Pancreas (tissue), 10 donors: ENCODE data around the gene CDH4. TPM values are rescaled to one million over a fixed set of nuclear protein-coding genes. Genes with fewer than 3 reads are reported as not detected.
"Not testable (repeated sequence)": the region's sequence is repeated elsewhere in the genome, so short reads cannot be mapped to it uniquely, and the experiment has no call there.

Experiments used
- ATAC-seq, 4 donors: fragments of 200-7000 bp; cut with Tn5 transposase; one replicate each; pipeline versions ENCODE4 v1.8.0 to v1.9.1; 2020; ENCODE audit warnings: mild to moderate bottlenecking in 4 of 4, moderate library complexity in 4 of 4
- DNase-seq, 6 donors: peaks; one replicate each; pipeline ENCODE4 v3.0.0-alpha.2; 2020
- FAIRE-seq: peaks from 2 replicates; lab custom pipeline; 2012; peaks lifted over from hg19 to GRCh38; lab: Jason Lieb, UNC
- H3K27ac ChIP-seq, 4 donors: fragments of 200-600 bp; sonication (generic); 1 replicate in 3 of 4; 2 replicates in 1 of 4; pipeline versions ENCODE4 v1.5.0 to v1.8.0; 2020
- H3K27me3 ChIP-seq, 4 donors: fragments of 200-600 bp; one replicate each; pipeline ENCODE4 v1.8.0; 2021
- H3K36me3 ChIP-seq, 3 donors: fragments of 200-600 bp; sonication (generic) in 1 of 3; one replicate each; pipeline versions ENCODE4 v1.5.0 to v1.8.0; 2020 to 2021
- H3K4me1 ChIP-seq, 3 donors: fragments of 200-600 bp; one replicate each; pipeline ENCODE4 v1.8.0; 2021
- H3K4me3 ChIP-seq, 4 donors: fragments of 200-600 bp; sonication (generic) in 2 of 4; one replicate each; pipeline versions ENCODE4 v1.5.0 to v1.8.0; 2020 to 2021
- H3K9me3 ChIP-seq, 4 donors: fragments of 200-600 bp; one replicate each; pipeline ENCODE4 v1.8.0; 2021
- CTCF ChIP-seq, 4 donors: fragments of 200-600 bp; sonication (generic) in 3 of 4; IDR thresholded peaks; one replicate each; pipeline versions ENCODE4 v1.5.0 to v1.8.0; 2021; ENCODE audit warnings: antibody characterized with exemption in 4 of 4
- WGBS, 2 donors: extraction: QIAGEN DNeasy Blood & Tissue Kit; methylation state at CpG; one replicate each; pipeline ENCODE4 v1.1.7; 2013; 5-methylcytosine and 5-hydroxymethylcytosine counted together
- intact Hi-C, 3 donors: fragments of 100-400 bp; cut with DNase I; formaldehyde crosslinking; loops; one replicate each; pipeline versions ENCODE4 v1.11.1 to v1.14.2; 2022
- polyA plus RNA-seq, 2 donors: library from polyadenylated mRNA; stranded (reverse); fragments of 200-250 nt; gene quantifications; one replicate each; pipeline ENCODE4 v1.2.3, GENCODE V29; 2013
- total RNA-seq, 6 donors: library from RNA; stranded (reverse); fragmentation: NEBNext Ultra II Directional in 4 of 6; extraction: Animal tissue kit (Norgen Biotek cat#: 25700) in 4 of 6; gene quantifications; one replicate each; pipeline versions ENCODE4 v1.2.1 to v1.2.4, GENCODE V29; 2021 to 2023
- donor health status: healthy with polysubstance abuse.
- donor health status: DM: no; HTN: no; CAD: no; lungs with moderate emphysema.
- donor health status: DM: no; HTN: no; CAD: no.
- donor health status: control.
- donor health status: control.
- donor health status: Bipolar disorder and iron deficiency.
- donor health status: DM: yes; HTN: yes; CAD: no.
- donor health status: DM: no; HTN: no; CAD: no.
- donor health status: DM: no; HTN: no; CAD: no.
- donor health status: DM: yes; HTN: yes; CAD: no.

CDH4 gene
- total and polyA plus RNA-seq, 8 donors = 0.04 to 1.4 (median 0.27) TPM

GRCh38 chr20:61397790-61398189, 145.7 kb downstream of the CDH4 start:
- WGBS, 2 donors = 75 to 79% methylated on average over 12 of the region's 12 CpGs
- FAIRE-seq = no peak
- intact Hi-C loops = no loop called here
- DNase-seq = no peak
- Histone ChIP-seq H3K4me3 (no peak overlapping the region), H3K27me3 (no peaks in the 10 kb centered on the region), H3K36me3 (no peaks in the 10 kb centered on the region), H3K4me1 (no peaks in the 10 kb centered on the region), H3K27ac (no peak overlapping the region), H3K9me3 (no peaks in the 10 kb centered on the region)
- TF ChIP-seq CTCF (IDR thresholded peaks at IDR 0.05) = no peak
- no peak for ATAC-seq

- no peaks in the 10 kb centered on the region for H3K9me3 ChIP-seq
- 81 to 90% methylated on average over 6 to 7 of the region's 7 CpGs for WGBS, 2 donors
- no peak for TF ChIP-seq CTCF (IDR thresholded peaks at IDR 0.05)
- H3K4me3 ChIP-seq = no peak overlapping the region
- no peak for DNase-seq
- no peaks in the 10 kb centered on the region for H3K4me1 ChIP-seq
- intact Hi-C loops = no loop called here
- no peaks in the 10 kb centered on the region for H3K27me3 ChIP-seq
- no peak overlapping the region for H3K27ac ChIP-seq
- ATAC-seq = no peak
- FAIRE-seq = no peak
- no peaks in the 10 kb centered on the region for H3K36me3 ChIP-seq
Measured at GRCh38 chr20:61399433-61399832, 147.4 kb downstream of the CDH4 start.

GRCh38 chr20:61400499-61400898, 148.4 kb downstream of the CDH4 start:
- intact Hi-C loops = no loop called here
- H3K27me3 ChIP-seq = no peaks in the 10 kb centered on the region
- TF ChIP-seq CTCF (IDR thresholded peaks at IDR 0.05) = no peak
- H3K9me3 ChIP-seq = no peaks in the 10 kb centered on the region
- no peak overlapping the region for H3K4me3 ChIP-seq
- 79 to 81% methylated on average over 8 of the region's 8 CpGs for WGBS, 2 donors
- no peak overlapping the region for H3K27ac ChIP-seq
- FAIRE-seq (no peak), DNase-seq (no peak), ATAC-seq (no peak)
- H3K36me3 ChIP-seq = no peaks in the 10 kb centered on the region
- H3K4me1 ChIP-seq = no peaks in the 10 kb centered on the region

- no peak for FAIRE-seq
- TF ChIP-seq CTCF (IDR thresholded peaks at IDR 0.05) = no peak
- Histone ChIP-seq H3K27ac (no peak overlapping the region), H3K9me3 (no peaks in the 10 kb centered on the region), H3K4me1 (no peaks in the 10 kb centered on the region), H3K27me3 (no peaks in the 10 kb centered on the region), H3K36me3 (no peaks in the 10 kb centered on the region), H3K4me3 (no peak overlapping the region)
- WGBS, 2 donors = 68 to 73% methylated on average over 11 of the region's 11 CpGs
- intact Hi-C loops = no loop called here
- ATAC-seq = no peak
- DNase-seq = no peak
Measured at GRCh38 chr20:61404303-61404702, 152.2 kb downstream of the CDH4 start.

GRCh38 chr20:61405007-61405406, 152.9 kb downstream of the CDH4 start:
- Histone ChIP-seq H3K27me3 (no peaks in the 10 kb centered on the region), H3K27ac (no peak overlapping the region), H3K4me1 (no peaks in the 10 kb centered on the region), H3K4me3 (no peak overlapping the region), H3K36me3 (no peaks in the 10 kb centered on the region), H3K9me3 (no peaks in the 10 kb centered on the region)
- intact Hi-C loops = no loop called here
- 82 to 89% methylated on average over 14 of the region's 14 CpGs for WGBS, 2 donors
- TF ChIP-seq CTCF (IDR thresholded peaks at IDR 0.05) = no peak
- FAIRE-seq (no peak), ATAC-seq (no peak), DNase-seq (no peak)

- H3K36me3 ChIP-seq, DNase-seq, intact Hi-C loops, H3K9me3 ChIP-seq, H3K4me3 ChIP-seq, ATAC-seq, H3K27ac ChIP-seq, H3K27me3 ChIP-seq, H3K4me1 ChIP-seq, FAIRE-seq: not testable (repeated sequence)
- WGBS, 2 donors = 83 to 91% methylated on average over 8 of the region's 8 CpGs
Measured at GRCh38 chr20:61406773-61407172, 154.7 kb downstream of the CDH4 start.
